ENCODE results near the gene LIMK2.
"Not testable (repeated sequence)": the region's sequence is repeated elsewhere in the genome, so short reads cannot be mapped to it uniquely, and the experiment has no call there.

Gene LIMK2

DNA sequence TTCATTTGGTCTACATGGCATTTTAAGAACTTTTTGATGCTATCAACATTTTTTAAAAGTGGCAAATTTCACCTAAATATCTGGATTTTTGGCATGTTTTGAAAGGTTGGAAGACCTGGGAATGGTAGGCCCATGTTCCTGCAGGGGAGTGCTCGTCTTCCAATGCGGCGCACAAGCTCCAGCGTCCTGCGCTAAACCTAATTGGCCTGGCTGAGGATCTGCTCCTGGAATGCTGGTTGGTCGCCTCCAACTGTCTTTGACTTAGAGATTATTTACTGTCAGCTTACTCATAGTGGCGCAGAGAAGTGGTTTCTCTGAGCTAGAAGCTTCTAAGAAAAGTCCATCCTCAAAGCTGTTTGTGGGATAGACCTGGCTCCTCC is 626 bp upstream of the LIMK2 start:
- no peak for DNase-seq (ENCODE audit: low read depth in 2 of 2)

DNA sequence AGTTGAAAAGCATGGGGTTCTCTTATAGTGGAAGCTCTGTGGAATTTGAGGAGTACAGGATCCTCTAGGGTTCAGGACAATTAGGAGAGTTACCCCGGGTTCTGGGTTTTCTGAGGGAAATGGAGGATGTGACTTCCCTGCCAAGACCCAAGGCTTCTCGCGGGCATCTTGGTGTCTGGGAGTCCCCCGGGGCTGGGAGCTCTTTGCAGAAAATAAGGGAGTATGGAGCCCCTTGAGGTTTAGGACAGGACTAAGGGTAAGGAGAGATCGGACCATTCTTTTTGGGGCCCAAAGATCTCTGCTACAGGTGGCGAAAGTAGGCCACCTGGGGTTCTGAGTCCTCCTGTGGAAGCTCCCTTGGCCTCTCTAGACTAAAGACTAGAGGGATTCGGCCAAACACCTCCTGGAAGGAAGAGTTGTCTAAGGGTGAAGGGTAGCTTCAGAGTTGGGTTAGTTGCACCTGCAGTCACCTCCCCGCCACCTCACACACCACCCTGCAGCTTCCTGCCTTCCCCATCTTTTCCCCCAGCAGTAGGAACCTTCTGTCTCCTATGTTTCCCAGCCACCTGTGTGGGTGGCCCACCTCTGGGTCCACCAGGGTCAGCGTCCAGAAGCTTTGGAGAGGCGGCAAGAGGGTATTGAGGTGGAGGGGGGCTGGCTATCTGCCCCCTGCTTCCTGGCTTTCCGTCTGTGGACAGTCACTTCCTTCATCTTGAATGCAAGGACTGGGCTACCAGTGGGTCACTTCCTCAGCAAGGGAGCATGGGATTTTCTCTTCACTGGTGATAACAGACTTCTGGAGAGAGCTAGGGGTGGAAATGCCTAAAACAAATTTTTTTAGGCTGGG is 908 bp downstream of the LIMK2 start:
- no peak for DNase-seq (ENCODE audit: low read depth in 2 of 2)

DNA sequence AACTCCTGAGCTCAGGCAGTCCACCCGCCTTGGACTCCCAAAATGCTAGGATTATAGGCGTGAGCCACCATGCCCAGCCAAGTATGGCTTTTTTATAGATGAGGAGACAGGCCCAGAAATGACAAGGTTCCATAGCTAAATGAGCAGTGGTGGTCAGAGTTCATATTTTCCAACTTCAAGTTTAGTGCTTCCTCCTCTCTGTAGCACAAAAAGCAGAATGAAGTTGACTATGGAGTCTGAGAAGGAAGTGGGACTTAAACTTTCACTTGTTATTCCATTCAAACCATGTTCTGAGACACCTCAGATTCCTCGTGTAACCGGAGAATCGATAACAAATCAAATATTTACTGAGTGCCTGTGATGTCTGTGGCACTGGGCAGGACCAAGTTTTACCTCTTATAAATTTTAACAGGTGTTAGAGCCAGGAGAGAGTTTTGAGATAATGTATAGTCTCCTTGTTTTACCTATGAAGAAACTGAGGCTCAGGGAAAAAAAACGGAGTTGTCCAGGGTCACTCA is 3.0 kb downstream of the LIMK2 start:
- DNase-seq (ENCODE audit: low read depth in 2 of 2): no peak

DNA sequence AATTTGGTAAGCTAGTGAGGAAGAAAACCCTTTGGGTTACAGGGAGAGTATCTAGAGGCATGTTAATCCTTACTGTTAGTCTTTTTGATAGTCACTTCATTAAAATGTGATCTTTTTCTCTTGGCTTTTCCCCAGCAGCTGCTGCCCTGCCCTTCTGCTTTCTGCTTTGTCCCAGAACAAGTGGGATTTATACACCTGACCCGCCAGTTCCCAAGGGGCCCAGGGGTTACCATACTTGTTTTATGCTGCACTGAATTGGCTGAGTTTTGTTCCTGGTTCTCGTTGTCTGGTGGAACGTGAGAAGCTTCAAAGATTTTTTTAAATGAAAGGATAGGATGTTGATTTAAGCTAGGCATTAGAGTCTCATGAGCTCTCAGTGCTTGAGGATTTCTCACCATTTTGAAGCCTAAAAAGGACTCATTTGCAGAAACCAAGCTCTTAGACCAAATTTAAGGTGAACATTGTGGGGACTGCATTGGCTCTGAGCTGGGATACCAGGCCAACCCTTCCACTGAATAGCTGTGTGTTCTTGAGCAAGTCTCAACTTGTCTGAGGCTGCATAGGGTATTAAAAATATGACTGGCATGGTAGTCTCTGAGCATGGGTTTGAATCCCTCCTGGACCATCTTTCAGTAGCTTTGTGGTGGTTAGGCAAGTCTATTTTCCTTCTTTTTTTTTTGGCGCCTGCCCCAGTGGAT is 6.6 kb downstream of the LIMK2 start:
- DNase-seq (ENCODE audit: low read depth in 2 of 2): no peak

DNA sequence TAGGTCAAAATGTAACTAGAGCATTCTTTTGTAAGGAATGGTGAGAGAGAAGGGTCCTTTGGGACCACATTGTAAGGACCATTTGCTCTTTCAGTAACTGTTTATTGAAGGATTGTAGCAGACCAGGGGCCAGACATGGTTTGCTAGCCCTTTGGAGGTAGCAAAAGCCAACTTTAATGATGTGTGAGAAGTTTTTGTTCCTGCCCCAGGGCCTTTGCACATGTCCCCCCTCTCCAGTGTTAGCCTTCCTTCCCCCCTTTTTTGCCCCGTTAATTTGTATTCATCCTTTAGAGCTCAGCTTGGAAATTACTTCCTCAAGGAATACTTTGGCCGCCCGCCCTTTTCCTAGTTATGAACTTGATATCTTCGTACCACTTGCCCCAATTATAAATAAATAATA is 9.0 kb downstream of the LIMK2 start:
- DNase-seq (ENCODE audit: low read depth in 2 of 2): no peak

DNA sequence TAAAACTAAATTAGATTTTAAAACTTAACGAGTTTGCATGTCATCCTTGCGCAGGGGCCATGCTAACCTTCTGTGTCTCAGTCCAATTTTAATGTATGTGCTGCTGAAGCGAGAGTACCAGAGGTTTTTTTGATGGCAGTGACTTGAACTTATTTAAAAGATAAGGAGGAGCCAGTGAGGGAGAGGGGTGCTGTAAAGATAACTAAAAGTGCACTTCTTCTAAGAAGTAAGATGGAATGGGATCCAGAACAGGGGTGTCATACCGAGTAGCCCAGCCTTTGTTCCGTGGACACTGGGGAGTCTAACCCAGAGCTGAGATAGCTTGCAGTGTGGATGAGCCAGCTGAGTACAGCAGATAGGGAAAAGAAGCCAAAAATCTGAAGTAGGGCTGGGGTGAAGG is 10.6 kb downstream of the LIMK2 start:
- no peak for DNase-seq (ENCODE audit: low read depth in 2 of 2)

DNA sequence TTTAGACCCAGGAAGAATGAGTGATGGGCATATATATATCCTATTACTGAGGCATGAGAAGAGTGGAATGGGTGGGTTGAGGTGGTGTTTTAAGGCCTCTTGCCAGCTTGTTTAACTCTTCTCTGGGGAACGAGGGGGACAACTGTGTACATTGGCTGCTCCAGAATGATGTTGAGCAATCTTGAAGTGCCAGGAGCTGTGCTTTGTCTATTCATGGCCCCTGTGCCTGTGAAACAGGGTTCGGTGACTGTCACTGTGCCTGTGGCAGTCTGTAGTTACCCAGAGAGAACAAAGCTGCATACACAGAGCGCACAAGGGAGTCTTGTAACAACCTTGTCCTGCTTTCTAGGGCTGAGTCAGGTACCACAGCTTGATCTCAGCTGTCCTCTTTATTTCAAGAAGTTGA is 11.7 kb downstream of the LIMK2 start:
- no peak for DNase-seq (ENCODE audit: low read depth in 2 of 2)

DNA sequence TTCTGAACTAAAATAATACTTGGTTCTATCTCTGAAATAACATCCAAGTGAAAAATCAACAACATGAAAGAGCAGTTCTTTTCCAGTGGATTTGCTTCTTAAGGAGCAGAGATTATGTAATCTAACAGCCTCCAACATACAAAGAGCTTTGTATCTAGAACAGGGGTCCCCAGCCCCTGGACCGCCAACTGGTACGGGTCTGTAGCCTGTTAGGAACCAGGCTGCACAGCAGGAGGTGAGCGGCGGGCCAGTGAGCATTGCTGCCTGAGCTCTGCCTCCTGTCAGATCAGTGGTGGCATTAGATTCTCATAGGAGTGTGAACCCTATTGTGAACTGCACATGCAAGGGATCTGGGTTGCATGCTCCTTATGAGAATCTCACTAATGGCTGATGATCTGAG is 12.6 kb downstream of the LIMK2 start:
- DNase-seq (ENCODE audit: low read depth in 2 of 2): not testable (repeated sequence)

DNA sequence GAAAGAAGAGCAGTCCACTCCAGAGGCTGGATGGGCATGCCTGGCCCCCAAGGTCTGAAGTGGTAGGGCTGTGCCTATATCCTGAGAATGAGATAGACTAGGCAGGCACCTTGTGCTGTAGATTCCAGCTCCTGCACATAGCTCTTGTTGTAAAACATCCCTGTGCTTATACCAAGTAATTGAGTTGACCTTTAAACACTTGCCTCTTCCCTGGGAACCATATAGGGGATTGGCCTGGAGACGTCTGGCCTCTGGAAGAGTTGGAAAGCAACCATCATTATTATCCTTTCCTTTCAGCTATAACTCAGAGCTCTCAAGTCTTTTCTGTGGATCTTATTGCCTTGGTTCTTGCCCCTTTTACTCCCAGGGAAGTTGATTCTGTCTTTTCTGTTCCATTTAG is 15.1 kb downstream of the LIMK2 start:
- DNase-seq (ENCODE audit: low read depth in 2 of 2): no peak

DNA sequence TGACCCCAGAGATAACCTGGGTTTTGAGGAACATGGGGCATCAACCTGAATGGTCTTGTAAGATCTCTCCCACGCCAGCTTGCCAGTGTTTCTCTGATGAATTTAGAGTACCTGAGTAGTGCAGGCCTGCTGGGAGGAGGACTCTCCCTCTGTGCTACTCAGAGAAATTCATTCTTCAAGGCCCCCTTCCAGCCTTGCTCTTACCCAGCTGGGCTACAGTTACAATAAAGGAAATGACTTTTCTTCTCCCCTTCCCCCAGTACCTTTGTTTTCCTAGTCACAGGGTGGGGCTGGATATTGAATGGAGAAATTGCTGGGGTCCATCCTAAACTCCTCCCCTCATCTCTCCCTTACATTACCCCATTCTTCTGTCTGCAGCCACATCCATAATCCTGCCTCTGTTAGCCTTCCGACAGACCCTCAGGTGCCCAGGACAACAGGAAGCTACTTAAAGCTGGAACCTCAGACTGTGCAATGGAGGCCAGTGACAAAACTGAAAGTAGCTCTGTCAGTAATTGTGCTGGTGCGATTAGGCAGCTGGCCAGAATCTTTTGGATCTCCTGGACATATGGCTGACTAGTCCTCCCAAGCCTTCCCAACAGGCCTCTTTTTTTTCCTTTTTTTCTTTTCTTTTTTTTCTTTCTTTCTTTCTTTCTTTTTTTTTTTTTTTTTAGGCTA is 17.4 kb downstream of the LIMK2 start:
- DNase-seq (ENCODE audit: low read depth in 2 of 2): no peak

DNA sequence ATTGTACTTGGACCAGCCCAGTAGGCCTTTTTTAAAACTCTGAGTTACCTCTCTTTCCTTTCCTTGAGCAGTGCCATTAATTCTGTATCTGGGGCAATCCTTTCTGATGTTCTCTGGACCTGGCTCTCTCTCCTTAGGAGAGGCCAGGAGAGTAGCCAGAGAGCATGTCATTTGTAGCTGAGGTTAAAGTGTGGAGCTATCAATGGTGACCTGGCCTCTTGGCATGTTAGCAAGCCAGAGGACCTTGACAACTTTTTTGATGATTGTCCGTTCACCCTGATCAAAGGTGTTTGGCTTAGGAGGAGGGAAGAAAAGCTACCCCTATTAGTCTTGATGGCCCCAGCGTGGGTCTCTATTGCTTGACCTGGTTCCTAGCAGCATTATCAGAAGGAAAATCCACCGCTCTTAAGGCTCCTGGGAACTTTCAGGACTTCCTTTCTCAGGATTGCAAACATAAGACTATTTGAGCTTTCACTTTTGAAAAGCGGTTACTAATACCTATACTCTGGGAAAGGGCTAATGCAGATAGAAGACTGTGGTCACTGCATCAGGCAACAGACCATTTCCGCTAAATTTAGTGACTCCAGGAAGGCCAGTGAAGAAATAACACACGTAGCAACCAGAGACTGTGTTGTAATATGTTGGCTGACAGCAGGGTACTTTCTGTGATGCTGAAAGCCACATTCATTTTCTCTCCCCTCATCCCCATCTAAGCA is 18.2 kb downstream of the LIMK2 start:
- DNase-seq (ENCODE audit: low read depth in 2 of 2): no peak

DNA sequence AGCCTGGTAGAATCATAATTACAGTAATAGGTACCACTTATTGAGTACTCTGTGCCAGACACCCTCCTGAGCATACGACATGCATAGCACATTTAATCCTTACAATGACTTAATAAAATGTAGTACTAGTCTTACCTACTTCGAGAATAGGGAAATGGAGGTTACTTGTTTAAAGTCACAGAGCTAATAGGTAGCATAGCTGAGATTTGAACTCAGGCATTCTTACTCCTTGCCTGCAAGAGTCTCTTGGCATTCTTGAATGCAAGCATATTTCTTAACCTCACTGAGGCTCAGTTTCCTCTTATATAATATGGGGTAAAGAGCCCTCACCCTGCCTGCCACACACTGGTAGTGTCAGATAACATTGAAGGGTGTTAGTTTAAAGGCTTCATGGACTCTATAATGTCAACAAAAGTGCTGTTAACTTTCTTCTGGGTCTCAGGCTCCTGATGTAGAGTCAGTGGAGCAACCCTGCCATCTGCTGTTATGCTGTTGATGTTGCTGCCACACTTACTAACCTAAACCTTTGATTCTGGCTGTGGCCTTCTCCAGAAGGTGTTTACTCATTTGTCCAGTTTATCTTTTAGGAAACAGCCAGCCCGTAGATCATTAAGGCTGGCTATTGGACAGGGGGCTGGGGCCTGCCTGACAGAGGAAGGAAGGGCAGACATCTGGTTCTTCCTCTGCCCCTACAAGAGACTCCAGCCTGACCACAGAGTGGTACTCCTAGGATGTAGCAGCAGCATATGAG is 18.9 kb downstream of the LIMK2 start:
- DNase-seq (ENCODE audit: low read depth in 2 of 2): no peak

DNA sequence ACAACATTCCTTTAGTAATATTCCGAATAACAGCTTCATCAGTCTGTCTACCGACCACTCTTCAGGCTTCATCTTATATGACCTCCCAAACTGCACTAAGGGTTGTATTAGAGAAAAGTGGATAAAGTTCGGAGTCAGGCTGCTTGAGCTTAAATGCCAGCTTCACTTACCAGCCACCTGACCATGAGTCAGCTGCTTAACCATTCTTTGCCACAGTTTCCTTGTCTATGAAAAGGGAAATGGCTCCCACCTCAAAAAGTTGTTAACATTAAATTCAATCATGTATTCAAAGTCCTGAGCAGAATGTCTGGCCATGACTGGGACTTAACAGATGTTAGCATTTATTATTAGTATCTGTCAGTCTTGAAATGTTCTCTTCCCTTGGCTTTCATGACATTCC is 20.9 kb downstream of the LIMK2 start:
- no peak for DNase-seq (ENCODE audit: low read depth in 2 of 2)

DNA sequence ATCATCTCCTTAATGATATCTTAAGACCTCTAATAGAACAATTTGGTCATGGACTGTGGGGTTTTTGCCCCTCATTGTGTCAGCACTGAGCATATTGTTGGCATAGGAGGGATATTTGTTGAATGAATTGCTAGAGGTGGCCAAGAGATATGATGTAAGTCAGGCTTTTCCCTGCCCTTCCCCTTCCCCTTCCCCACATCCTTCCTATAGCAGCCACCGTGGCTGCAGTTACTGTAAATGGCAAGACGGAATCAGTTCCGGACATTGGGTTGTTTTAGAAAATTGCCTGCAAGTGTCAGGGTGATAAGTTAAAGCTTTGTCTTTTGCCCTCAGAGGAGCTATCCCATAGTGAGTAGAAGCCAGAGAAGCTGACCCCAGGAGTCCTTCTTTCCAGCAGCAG is 23.0 kb downstream of the LIMK2 start:
- no peak for DNase-seq (ENCODE audit: low read depth in 2 of 2)

DNA sequence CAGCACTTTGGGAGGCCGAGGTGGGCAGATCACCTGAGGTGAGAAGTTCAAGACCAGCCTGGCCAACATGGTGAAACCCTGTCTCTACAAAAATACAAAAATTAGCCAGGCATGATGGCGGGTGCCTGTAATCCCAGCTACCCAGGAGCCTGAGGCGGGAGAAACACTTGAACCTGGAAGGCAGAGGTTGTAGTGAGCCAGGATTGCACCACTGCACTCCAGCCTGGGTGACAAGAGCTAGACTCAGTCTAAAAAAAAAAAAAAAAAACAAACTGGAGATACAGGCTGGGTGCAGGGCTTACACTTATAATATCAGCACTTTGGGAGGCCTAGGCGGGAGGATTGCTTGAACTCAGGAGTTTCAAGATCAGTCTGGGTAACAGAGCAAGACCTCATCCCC is 23.9 kb downstream of the LIMK2 start:
- DNase-seq (ENCODE audit: low read depth in 2 of 2): not testable (repeated sequence)

DNA sequence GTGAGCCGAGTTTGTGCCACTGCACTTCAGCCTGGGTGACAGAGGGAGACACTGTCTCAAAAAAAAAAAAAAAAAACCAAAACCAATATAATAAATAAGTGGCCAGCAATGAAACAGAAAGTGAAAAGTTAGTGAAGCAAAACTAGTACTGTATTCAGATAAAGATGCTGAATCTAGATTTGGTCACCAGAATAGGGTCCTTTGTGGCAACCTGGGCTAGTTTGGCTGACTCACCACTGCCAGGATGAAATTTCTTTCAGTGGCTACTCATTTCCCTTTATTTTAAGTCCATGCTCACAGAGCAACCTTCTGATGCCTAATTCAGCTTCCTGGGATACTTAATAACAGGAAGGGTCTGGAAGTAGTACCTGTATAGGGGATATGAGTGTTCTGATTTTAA is 26.0 kb downstream of the LIMK2 start:
- no peak for DNase-seq (ENCODE audit: low read depth in 2 of 2)

DNA sequence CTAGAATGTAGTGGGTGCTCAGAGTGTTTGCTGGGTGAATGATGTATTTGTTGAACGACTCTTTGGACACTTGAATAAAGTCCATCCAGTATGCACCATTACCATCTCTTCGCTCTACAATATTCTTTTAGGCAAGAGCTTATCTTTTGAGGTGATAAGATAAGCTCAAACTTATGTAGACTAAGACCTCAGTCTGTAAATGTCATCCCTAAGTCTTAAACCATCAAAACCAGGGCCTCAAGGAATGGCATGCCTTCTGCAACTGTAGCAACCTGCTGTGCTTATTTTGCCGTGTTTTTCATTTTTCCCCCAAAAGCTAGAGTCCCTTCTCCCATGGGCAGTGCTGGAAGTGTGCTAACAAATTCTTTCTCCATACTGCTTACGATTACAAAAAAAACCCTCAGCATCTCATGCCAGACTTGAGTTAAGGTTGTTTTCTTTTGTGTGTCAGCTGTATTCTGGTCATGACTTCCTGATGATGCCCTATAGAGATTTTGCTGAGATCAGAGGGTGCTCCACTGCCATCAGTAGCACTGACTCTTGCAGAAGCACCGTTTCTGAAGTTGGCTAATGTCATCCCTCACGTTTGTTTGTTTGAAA is 27.8 kb downstream of the LIMK2 start:
- DNase-seq (ENCODE audit: low read depth in 2 of 2): no peak

DNA sequence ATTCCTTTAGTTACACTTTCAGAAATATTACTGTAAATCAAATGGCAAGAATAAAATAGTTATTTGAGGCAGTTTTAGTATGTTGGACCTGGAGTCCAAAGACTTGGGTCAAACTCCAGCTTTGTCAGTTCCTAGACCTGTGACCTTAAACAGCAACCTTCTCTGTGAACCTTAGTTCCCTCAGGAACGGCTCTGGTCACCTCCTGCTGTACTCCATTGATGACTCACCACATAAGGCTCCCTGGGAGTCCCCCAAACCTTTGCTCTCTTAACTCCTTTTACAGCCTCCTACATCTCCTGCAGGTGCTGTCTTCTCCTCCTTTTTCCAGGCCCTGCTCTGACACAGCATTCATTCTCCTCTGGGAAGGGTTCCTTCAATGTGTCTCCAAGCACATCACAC is 29.1 kb downstream of the LIMK2 start:
- DNase-seq (ENCODE audit: low read depth in 2 of 2): no peak

DNA sequence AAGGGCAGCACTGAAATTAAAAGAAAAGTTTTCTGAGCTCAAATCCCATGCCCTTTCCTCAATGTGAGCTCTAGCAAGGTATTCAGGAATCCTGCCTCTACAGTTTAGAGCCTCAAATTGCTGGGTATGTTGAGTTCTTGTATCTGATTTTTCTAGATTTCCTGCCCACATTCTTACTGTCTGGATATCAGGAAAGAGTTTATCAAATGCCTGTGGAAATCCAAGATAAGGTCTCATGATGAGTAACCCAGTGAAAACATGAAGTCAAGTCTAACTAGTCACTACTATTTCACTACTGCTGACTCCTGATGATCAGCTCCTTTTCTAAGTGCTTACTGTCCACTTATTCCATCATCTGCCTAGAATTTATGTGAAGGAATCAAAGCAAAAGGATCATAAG is 29.8 kb downstream of the LIMK2 start:
- DNase-seq (ENCODE audit: low read depth in 2 of 2): no peak

DNA sequence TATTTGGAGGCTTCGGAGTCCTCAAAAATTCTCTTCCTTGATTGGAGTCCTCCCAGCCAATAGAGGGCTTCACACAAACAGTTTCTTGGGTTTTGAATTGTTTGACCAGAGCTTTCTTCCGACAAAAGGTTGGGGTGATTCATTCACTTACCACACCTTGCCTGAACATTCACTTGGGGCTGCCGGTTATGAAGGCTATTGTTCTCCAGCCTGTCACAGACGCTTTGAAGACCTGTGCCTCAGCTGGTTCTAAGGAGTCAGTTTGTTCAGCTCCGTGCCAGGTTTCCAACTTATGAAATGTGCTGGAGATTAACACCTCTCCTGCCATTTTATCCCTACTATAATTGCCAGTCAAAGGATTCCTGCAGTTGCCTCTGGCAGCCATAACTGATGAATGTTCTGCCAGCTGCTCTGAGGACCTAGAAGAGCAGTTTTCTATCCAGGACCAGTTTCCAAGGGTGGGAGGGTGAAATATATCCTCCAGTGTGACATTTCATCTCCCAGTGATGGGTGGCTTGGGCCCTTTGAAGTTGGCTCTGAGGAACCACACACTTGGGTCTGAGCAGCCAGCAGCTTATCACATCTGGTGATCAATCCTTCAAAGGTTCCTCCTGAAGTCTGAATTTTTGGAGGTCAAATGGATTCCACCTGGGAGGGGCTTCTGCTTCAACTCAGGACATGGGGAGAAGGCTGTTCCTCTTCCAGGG is 31.4 kb downstream of the LIMK2 start:
- DNase-seq (ENCODE audit: low read depth in 2 of 2): no peak
